ENCODE measurements around the gene AAGAB.

GRCh38 chr15:67164811-67165253 is 89.6 kb downstream of the AAGAB start:
- TF ChIP-seq, protein P1, sequence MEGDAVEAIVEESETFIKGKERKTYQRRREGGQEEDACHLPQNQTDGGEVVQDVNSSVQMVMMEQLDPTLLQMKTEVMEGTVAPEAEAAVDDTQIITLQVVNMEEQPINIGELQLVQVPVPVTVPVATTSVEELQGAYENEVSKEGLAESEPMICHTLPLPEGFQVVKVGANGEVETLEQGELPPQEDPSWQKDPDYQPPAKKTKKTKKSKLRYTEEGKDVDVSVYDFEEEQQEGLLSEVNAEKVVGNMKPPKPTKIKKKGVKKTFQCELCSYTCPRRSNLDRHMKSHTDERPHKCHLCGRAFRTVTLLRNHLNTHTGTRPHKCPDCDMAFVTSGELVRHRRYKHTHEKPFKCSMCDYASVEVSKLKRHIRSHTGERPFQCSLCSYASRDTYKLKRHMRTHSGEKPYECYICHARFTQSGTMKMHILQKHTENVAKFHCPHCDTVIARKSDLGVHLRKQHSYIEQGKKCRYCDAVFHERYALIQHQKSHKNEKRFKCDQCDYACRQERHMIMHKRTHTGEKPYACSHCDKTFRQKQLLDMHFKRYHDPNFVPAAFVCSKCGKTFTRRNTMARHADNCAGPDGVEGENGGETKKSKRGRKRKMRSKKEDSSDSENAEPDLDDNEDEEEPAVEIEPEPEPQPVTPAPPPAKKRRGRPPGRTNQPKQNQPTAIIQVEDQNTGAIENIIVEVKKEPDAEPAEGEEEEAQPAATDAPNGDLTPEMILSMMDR (conservative IDR thresholded peaks at IDR 0.05 in 1 of 2, IDR thresholded peaks at IDR 0.05 in 1 of 2; ENCODE audit: low read depth in 1 of 2, low read length in 2 of 2): no peak
- TF ChIP-seq EZH2 (IDR thresholded peaks at IDR 0.05; ENCODE audit: low read length, missing control alignments): no peak

Data from fibroblast of lung (primary cell).